Measurements from ENCODE around the gene GCGR.

DNA sequence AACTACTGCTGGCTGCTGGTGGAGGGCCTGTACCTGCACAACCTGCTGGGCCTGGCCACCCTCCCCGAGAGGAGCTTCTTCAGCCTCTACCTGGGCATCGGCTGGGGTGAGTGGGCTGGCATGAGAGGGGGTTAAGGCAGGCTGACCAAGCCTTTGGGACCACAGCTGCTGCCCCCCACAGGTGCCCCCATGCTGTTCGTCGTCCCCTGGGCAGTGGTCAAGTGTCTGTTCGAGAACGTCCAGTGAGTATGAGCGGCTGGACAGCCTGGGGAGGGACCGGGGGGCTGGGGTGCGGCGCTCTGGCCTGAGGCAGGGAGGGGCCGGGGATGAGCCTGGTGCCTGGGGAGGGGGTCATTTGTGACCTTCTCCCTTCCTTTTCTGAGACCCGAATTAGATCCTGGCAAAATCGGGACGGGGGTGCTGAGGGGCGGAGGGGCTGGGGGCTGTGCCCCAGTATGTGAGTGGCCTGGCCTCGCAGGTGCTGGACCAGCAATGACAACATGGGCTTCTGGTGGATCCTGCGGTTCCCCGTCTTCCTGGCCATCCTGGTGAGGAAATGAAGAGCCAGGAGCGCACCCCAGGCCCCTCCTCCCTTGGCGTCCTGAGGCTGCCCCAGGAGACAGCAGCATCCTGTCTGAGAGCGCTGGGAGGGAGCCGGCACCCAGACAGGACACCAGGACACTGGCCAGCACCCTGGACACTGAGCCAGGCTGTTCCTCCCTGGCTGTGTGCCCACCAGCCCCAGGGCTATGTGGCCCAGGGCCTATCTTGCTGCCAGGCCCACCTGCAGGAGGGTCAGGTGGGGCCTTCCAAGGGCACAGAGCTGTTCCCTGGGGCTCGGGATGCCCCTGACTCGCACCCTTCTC, 8.0 kb downstream of the GCGR start:
- TF ChIP-seq, protein P1, sequence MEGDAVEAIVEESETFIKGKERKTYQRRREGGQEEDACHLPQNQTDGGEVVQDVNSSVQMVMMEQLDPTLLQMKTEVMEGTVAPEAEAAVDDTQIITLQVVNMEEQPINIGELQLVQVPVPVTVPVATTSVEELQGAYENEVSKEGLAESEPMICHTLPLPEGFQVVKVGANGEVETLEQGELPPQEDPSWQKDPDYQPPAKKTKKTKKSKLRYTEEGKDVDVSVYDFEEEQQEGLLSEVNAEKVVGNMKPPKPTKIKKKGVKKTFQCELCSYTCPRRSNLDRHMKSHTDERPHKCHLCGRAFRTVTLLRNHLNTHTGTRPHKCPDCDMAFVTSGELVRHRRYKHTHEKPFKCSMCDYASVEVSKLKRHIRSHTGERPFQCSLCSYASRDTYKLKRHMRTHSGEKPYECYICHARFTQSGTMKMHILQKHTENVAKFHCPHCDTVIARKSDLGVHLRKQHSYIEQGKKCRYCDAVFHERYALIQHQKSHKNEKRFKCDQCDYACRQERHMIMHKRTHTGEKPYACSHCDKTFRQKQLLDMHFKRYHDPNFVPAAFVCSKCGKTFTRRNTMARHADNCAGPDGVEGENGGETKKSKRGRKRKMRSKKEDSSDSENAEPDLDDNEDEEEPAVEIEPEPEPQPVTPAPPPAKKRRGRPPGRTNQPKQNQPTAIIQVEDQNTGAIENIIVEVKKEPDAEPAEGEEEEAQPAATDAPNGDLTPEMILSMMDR (IDR thresholded peaks at IDR 0.05; ENCODE audit: insufficient read depth, low read length, poor library complexity, severe bottlenecking): no peak
- TF ChIP-seq EZH2phosphoT487 (conservative IDR thresholded peaks at IDR 0.05; ENCODE audit: low read length): no peak

All from SU-DHL-6 (cell line).